Ishikawa (cell line): ENCODE measurements around the gene IFTAP.

Source experiments
- CREB1 ChIP-seq: IDR thresholded peaks from 2 replicates; pipeline ENCODE4 v1.6.1; 2012; ENCODE audit warnings: low read depth
- EP300 ChIP-seq: IDR thresholded peaks from 2 replicates; pipeline ENCODE4 v1.6.1; 2012; ENCODE audit warnings: borderline replicate concordance
- RAD21 ChIP-seq: IDR thresholded peaks from 2 replicates; pipeline ENCODE4 v1.6.1; 2012; ENCODE audit warnings: low read depth
- TAF1 ChIP-seq: IDR thresholded peaks from 2 replicates; pipeline ENCODE4 v1.6.1; 2012; ENCODE audit warnings: low read depth, mild to moderate bottlenecking
- YY1 ChIP-seq: IDR thresholded peaks from 2 replicates; pipeline ENCODE4 v1.6.1; 2012; ENCODE audit warnings: low read depth

DNA sequence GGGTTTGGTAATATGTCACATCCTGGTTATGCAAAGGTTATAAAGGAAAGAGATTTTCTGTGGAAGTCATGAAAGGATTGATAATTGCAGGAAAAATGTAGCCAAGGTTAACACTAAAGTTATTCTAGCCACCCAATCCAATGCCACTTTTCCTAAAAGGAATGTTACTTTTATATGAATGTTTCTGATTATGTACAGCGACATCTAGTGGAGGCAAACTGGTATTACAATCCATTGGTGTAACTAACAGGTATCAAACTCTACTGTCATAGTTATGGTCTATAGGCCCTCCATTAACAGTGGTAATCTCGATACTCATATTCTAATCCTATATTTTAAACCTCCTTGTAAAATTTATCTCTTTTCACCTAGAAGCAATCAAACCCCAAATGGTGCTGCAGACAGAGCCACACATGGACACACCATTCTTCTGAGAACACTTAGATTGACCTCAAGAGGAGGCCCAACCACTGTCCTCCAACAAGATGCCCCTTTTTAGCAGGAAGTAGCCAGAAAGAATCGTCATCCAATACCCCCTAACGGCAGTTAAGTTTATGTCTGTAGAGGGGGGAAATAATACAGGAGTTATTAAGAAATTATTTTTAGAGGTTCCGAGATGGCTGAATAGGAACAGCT is 78.6 kb downstream of the IFTAP start:
- TF ChIP-seq YY1 (no peak), EP300 (no peak), CREB1 (no peak), TAF1 (no peak), RAD21 (peak; percentile 56)
